ENCODE results near the gene ACAT2.

Gene ACAT2

DNA sequence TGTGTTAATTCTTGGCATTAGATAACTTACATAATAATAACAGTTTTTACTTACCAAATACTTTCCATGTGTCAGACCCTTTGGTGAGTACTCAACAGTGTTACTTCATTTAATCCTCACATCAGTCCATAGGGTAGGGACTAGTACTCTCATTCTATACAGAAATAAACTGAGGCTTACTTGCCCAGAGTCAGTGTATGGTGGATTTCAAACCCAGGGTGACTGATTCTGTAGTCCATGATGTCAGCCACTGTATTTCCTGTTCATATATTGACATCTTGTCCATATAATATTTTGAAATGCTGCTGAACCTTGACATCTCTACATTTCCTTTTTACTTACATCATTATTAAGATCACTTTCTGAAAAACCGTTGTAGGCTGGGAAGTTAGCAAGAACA is 35.7 kb downstream of the ACAT2 start:
- TF ChIP-seq ZFP30 (CRISPR knock-in tag; IDR thresholded peaks at IDR 0.05) (no peak), TCF4 (CRISPR knock-in tag; IDR thresholded peaks at IDR 0.05; ENCODE audit: borderline replicate concordance) (no peak), CSDC2 (CRISPR knock-in tag; IDR thresholded peaks at IDR 0.05) (no peak), CSRNP3 (CRISPR knock-in tag; IDR thresholded peaks at IDR 0.05) (no peak), ZC3H10 (CRISPR knock-in tag; IDR thresholded peaks at IDR 0.05) (no peak), ARNTL (CRISPR knock-in tag; IDR thresholded peaks at IDR 0.05; ENCODE audit: borderline replicate concordance, low read depth) (no peak), ZNF70 (CRISPR knock-in tag; IDR thresholded peaks at IDR 0.05) (no peak), RARB (CRISPR knock-in tag; IDR thresholded peaks at IDR 0.05) (no peak), GLIS3 (CRISPR knock-in tag; IDR thresholded peaks at IDR 0.05) (no peak), ZFP3 (CRISPR knock-in tag; IDR thresholded peaks at IDR 0.05) (no peak), SNAI2 (CRISPR knock-in tag; IDR thresholded peaks at IDR 0.05) (no peak), ZNF8 (CRISPR knock-in tag; IDR thresholded peaks at IDR 0.05) (no peak), TOX (CRISPR knock-in tag; IDR thresholded peaks at IDR 0.05; ENCODE audit: borderline replicate concordance) (no peak), ISL1 (CRISPR knock-in tag; IDR thresholded peaks at IDR 0.05) (no peak), ZNF565 (CRISPR knock-in tag; conservative IDR thresholded peaks at IDR 0.05; ENCODE audit: low read depth) (no peak), PPARA (CRISPR knock-in tag; IDR thresholded peaks at IDR 0.05; ENCODE audit: borderline replicate concordance) (no peak), CREB5 (CRISPR knock-in tag; IDR thresholded peaks at IDR 0.05; ENCODE audit: low read depth) (no peak)
- TF ChIP-seq, protein P1, sequence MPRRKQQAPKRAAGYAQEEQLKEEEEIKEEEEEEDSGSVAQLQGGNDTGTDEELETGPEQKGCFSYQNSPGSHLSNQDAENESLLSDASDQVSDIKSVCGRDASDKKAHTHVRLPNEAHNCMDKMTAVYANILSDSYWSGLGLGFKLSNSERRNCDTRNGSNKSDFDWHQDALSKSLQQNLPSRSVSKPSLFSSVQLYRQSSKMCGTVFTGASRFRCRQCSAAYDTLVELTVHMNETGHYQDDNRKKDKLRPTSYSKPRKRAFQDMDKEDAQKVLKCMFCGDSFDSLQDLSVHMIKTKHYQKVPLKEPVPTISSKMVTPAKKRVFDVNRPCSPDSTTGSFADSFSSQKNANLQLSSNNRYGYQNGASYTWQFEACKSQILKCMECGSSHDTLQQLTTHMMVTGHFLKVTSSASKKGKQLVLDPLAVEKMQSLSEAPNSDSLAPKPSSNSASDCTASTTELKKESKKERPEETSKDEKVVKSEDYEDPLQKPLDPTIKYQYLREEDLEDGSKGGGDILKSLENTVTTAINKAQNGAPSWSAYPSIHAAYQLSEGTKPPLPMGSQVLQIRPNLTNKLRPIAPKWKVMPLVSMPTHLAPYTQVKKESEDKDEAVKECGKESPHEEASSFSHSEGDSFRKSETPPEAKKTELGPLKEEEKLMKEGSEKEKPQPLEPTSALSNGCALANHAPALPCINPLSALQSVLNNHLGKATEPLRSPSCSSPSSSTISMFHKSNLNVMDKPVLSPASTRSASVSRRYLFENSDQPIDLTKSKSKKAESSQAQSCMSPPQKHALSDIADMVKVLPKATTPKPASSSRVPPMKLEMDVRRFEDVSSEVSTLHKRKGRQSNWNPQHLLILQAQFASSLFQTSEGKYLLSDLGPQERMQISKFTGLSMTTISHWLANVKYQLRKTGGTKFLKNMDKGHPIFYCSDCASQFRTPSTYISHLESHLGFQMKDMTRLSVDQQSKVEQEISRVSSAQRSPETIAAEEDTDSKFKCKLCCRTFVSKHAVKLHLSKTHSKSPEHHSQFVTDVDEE (CRISPR knock-in tag; IDR thresholded peaks at IDR 0.05): no peak
- TF ChIP-seq, protein P2, sequence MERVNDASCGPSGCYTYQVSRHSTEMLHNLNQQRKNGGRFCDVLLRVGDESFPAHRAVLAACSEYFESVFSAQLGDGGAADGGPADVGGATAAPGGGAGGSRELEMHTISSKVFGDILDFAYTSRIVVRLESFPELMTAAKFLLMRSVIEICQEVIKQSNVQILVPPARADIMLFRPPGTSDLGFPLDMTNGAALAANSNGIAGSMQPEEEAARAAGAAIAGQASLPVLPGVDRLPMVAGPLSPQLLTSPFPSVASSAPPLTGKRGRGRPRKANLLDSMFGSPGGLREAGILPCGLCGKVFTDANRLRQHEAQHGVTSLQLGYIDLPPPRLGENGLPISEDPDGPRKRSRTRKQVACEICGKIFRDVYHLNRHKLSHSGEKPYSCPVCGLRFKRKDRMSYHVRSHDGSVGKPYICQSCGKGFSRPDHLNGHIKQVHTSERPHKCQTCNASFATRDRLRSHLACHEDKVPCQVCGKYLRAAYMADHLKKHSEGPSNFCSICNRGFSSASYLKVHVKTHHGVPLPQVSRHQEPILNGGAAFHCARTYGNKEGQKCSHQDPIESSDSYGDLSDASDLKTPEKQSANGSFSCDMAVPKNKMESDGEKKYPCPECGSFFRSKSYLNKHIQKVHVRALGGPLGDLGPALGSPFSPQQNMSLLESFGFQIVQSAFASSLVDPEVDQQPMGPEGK (CRISPR knock-in tag; IDR thresholded peaks at IDR 0.05; ENCODE audit: borderline replicate concordance): no peak
- TF ChIP-seq, protein P3, sequence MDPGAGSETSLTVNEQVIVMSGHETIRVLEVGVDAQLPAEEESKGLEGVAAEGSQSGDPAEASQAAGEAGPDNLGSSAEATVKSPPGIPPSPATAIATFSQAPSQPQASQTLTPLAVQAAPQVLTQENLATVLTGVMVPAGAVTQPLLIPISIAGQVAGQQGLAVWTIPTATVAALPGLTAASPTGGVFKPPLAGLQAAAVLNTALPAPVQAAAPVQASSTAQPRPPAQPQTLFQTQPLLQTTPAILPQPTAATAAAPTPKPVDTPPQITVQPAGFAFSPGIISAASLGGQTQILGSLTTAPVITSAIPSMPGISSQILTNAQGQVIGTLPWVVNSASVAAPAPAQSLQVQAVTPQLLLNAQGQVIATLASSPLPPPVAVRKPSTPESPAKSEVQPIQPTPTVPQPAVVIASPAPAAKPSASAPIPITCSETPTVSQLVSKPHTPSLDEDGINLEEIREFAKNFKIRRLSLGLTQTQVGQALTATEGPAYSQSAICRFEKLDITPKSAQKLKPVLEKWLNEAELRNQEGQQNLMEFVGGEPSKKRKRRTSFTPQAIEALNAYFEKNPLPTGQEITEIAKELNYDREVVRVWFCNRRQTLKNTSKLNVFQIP (CRISPR knock-in tag; IDR thresholded peaks at IDR 0.05; ENCODE audit: borderline replicate concordance, low read depth): no peak
- ATAC-seq: no peak

DNA sequence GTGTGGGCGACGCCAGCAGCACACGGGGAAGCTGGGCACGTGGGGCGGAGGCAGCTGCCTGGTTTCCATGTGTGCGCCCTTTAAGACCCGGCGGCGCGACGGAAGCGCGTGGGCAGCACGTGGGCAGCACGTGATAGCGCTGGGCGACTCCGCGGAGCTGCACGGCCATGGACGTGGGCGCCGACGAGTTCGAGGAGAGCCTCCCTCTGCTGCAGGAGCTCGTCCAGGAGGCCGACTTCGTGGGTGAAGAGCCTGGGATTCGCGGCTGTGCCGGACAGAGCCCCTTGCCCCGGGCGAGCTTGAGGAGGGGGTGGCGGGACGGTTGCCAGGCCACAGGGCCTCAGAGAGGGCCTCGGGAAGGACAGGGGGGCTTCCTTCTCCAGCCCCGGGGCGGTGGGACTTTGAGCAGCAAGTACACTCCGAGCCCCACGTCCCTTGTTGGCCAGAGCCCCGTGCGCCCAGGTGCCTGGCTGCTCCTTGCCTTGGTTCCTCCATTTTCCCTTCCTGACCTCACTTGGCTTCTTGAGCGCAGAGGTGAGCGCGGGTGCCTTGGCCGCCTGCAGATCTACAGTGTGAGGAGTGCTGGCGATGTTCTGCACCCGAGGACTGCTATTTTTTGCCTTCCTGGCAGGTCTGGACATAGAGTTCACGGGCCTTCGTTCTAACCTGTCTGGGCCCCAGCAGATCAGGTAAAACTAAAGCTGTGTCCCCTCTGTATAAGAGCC is 38.5 kb downstream of the ACAT2 start, which contains the start of gene PNLDC1:
TSS of gene PNLDC1 (plus strand) at position 136 of the 725 bp plus-strand sequence. CDS start at position 168, 32 bp downstream.
- no peak for ATAC-seq
- TF ChIP-seq ZNF565 (CRISPR knock-in tag; conservative IDR thresholded peaks at IDR 0.05; ENCODE audit: low read depth) (no peak), TCF4 (CRISPR knock-in tag; IDR thresholded peaks at IDR 0.05; ENCODE audit: borderline replicate concordance) (no peak), CREB5 (CRISPR knock-in tag; IDR thresholded peaks at IDR 0.05; ENCODE audit: low read depth) (no peak), ESRRG (CRISPR knock-in tag; IDR thresholded peaks at IDR 0.05) (no peak), ZNF8 (CRISPR knock-in tag; IDR thresholded peaks at IDR 0.05) (no peak), TOX (CRISPR knock-in tag; IDR thresholded peaks at IDR 0.05; ENCODE audit: borderline replicate concordance) (no peak), GLIS3 (CRISPR knock-in tag; IDR thresholded peaks at IDR 0.05) (no peak), ZC3H10 (CRISPR knock-in tag; IDR thresholded peaks at IDR 0.05) (no peak), ARNTL (CRISPR knock-in tag; IDR thresholded peaks at IDR 0.05; ENCODE audit: borderline replicate concordance, low read depth) (no peak), PPARA (CRISPR knock-in tag; IDR thresholded peaks at IDR 0.05; ENCODE audit: borderline replicate concordance) (no peak), ZNF70 (CRISPR knock-in tag; IDR thresholded peaks at IDR 0.05) (no peak), CSRNP3 (CRISPR knock-in tag; IDR thresholded peaks at IDR 0.05) (no peak)
- TF ChIP-seq, protein P1 (CRISPR knock-in tag; IDR thresholded peaks at IDR 0.05): no peak
